SIG-M5 treated with dmso at 0.1 percent for 504 hours (cell line): ENCODE measurements around the gene NOP10.
"Not testable (repeated sequence)": the region's sequence is repeated elsewhere in the genome, so short reads cannot be mapped to it uniquely, and the experiment has no call there.

ENCODE experiments used
- DNase-seq: peaks from one replicate; lab custom pipeline; 2025; ENCODE audit not compliant: unreplicated experiment; lab: John Stamatoyannopoulos, UW

NOP10 gene

GRCh38 chr15:34358948-34359347, 16.0 kb upstream of the NOP10 start:
- DNase-seq, result no peak

DNA sequence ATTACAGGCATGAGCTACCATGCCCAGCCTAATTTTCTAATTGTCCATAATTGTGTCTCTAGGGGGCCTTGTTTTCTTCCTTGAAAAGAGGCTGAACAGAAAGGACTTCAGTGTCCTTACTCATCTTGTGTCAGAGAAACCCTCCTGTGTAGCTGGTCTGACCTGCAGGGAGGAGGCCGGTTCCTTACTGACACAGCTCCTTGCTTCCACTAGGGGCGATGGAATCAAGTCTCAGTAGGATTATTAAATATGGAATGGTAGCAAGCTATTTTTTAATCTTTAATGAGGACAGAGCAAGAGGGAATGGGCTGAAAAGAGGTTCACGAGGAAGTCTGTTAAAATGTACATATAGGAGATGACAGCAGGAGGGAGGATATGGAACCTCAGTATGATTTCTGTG, 15.4 kb upstream of the NOP10 start:
- no peak for DNase-seq

- no peak for DNase-seq
Observed at GRCh38 chr15:34357653-34358052, 14.7 kb upstream of the NOP10 start.

DNA sequence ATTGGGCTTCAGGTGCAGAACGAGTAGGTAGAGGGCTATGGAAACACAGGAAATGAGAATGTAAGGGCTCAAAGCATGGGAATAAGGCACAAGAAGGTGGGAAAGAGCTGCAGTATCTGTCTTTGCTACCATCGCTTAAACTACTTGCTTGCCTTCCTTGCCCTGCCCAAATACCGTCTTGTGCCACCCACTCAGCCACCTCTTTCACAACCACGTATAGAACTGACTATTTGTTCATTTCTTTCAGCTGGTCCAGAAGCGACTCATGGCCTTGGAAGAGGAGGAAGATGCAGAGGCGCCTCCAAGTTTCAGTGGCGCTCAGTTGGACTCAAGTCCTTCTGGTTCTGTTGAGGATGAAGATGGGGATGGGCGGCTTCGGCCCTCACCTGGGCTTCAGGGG, 12.3 kb upstream of the NOP10 start:
- DNase-seq, result no peak

DNA sequence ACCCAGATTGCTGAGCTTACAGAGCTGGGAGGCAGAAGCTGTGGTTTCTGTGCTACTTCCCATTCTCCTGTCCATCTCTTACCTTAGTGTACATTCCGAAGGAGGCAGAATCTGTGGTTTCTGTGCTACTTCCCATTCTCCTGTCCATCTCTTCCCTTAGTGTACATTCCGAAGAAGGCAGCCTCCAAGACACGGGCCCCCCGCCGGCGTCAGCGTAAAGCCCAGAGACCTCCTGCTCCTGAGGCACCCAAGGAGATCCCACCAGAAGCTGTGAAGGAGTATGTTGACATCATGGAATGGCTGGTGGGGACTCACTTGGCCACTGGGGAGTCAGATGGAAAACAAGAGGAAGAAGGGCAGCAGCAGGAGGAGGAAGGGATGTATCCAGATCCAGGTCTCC, 11.3 kb upstream of the NOP10 start:
- no peak for DNase-seq

- no peak for DNase-seq
Observed at GRCh38 chr15:34353627-34354026, 10.7 kb upstream of the NOP10 start.

GRCh38 chr15:34352996-34353395, 10.1 kb upstream of the NOP10 start:
- not testable (repeated sequence) for DNase-seq

DNA sequence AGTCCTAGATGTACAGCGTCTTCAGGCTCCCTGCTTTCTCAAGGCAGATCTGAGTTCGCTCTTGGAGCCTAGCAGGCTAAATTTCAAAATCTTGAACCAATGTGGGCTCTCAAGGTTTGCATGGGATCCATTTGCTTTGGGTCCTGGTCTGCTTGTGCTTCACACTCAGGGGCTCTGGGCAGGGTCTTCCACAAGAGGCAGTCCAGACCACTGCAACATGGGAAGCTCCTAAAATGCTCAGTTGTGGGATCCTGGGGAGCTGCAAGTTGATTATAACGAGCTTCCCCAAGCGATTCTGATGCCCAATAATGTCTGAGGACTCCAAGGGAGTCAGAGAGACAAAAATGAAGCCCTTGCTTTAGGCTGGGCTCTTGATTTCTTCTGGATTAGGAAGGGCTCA, 6.8 kb upstream of the NOP10 start:
- no peak for DNase-seq

GRCh38 chr15:34348735-34349300, 5.9 kb upstream of the NOP10 start:
- no peak for DNase-seq

DNA sequence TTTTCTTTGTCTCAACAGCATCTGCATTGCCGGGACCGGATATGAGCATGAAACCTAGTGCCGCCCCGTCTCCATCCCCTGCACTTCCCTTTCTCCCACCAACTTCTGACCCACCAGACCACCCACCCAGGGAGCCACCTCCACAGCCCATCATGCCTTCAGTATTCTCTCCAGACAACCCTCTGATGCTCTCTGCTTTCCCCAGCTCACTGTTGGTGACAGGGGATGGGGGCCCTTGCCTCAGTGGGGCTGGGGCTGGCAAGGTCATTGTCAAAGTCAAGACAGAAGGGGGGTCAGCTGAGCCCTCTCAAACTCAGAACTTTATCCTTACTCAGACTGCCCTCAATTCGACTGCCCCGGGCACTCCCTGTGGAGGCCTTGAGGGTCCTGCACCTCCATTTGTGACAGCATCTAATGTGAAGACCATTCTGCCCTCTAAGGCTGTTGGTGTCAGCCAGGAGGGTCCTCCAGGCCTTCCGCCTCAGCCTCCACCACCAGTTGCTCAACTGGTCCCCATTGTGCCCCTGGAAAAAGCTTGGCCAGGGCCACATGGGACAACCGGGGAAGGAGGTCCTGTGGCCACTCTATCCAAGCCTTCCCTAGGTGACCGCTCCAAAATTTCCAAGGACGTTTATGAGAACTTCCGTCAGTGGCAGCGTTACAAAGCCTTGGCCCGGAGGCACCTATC, 5.2 kb upstream of the NOP10 start:
- no peak for DNase-seq

GRCh38 chr15:34342213-34342736, 661 bp downstream of the NOP10 start:
- DNase-seq, result not testable (repeated sequence)

GRCh38 chr15:34341381-34342212, 1.3 kb downstream of the NOP10 start:
- peak; percentile 79 for DNase-seq

- DNase-seq, result no peak
Observed at GRCh38 chr15:34339946-34340345, 3.0 kb downstream of the NOP10 start.

DNA sequence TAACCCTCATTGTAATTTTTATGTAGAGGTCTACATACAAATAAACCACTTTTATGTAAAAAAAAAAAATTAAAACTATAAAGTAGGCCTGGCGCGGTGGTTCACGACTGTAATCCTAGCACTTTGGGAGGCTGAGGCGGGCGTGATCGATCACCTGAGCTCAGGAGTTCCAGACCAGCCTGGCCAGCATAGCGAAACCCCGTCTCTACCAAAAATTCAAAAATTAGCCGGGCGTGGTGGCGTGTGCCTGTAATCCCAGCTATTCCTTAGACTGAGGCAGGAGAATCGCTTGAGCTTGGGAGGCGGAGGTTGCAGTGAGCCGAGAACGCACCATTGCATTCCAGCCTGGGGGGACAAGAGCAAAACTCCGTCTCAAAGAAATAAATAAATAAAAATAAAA, 4.6 kb downstream of the NOP10 start:
- DNase-seq, result no peak

DNA sequence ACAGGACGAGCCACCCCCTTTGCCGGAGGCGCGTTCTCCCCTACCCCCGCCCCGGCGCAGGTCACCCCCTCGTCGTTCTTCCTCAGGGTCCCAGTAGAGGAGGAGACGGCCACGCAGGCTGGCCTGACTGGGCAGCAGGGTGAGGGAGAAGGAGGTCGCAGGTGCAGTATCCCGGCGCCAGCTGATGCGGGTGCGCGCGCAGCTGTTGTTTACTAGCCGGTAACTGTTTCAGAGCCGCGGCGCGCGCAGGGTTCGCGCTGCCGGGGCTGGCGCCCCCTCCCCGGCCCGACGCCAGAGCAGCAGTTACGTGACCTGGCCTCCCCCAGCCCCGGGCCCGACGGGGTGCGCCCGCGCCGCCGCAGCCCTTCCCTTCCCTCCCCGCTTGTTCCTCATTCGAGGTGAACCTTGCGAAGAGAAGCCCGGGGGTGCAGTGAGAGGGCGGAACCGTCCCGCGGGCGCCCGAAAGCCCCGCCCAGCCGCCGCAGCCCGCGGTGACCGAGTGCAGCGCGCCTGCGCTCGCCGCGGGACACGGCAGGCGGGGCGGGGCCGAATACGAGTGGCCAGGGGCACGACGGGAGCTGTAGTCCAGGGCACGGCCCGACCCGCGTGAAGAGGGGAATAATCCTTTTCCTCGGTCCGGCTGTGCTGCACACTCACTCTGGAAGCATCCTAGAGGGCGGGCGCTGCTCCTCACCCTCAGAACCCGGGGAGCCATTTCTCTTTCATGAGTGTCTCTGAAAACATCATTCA, 5.2 kb downstream of the NOP10 start, which contains the start of gene SLC12A6:
Gene SLC12A6 (minus strand): TSS at position 225 of the 750 bp plus-strand sequence. CDS start 1,101 bp downstream, outside the sequence.
- peak; percentile 87 for DNase-seq

GRCh38 chr15:34336991-34337556, 5.9 kb downstream of the NOP10 start:
- DNase-seq, result no peak

- DNase-seq, result peak; percentile 31
Observed at GRCh38 chr15:34336231-34336990, 6.5 kb downstream of the NOP10 start.

DNA sequence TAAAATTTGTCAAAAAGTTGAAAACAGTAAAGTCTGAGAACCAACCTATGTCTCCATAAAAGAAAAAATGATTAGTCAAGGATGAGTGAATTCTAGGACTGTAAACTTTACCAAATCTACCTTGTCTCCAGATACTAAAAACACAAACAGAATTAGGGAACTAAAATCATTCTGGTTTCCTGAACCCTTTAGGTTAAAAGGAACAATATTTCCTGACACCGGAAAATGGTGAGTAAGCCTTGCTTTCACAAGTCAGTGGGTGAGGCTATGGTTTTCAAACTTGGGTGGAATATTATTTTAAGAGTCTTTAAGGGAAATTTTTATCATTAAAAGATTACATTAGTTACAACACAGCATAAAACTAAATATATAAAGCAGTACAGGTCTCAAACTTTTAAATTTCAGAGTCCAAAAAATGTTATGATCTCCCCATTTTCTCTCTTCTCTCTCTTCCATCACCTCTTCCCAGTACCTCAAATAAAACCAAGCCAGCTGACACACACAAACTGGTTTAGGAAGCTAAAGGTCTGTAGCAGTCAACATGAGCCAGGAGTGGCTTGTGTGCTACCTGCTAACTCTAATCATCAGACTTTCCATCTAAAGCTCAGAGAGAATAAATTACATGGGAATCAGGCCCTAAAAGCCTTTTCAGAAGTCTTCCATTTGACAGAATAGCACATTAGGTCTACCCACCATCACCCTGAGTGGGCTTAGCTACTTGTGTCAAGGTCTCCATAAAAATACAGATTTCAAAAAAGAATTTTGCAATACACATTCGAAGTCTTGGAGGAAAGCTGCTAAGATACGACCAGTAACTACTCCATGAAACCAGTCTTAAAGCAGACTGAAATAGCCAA, 7.5 kb downstream of the NOP10 start:
- peak; percentile 71 for DNase-seq

- no peak for DNase-seq
Observed at GRCh38 chr15:34334672-34335071, 8.3 kb downstream of the NOP10 start.
